Breast epithelium (tissue), 4 donors: ENCODE measurements around the gene CHD5. TPM values are rescaled to one million over a fixed set of nuclear protein-coding genes. Genes with fewer than 3 reads are reported as not detected.
A peak's percentile ranks its signal among the peaks of the same experiment; 100 is the strongest.

Experiments used
- DNase-seq, 2 donors: peaks; one replicate each; pipeline ENCODE4 v3.0.0-alpha.2; 2019; ENCODE audit warnings: low spot score in 2 of 2
- H3K27ac ChIP-seq, 2 donors: fragments of 200-600 bp; sonication (generic) in 1 of 2; one replicate each; pipeline ENCODE4 v1.5.1; 2016 to 2019; ENCODE audit warnings: mild to moderate bottlenecking in 1 of 2
- H3K27me3 ChIP-seq, 2 donors: fragments of 200-600 bp; sonication (generic) in 1 of 2; one replicate each; pipeline versions ENCODE4 v1.5.1 to v1.6.0; 2017 to 2019; ENCODE audit warnings: control low read depth in 1 of 2, mild to moderate bottlenecking in 1 of 2
- H3K36me3 ChIP-seq: fragments of 200-600 bp; one replicate; pipeline ENCODE4 v1.5.1; 2019
- H3K4me1 ChIP-seq, 2 donors: fragments of 200-600 bp; sonication (generic); one replicate each; pipeline ENCODE4 v1.5.1; 2016 to 2019; ENCODE audit warnings: control low read depth in 1 of 2
- H3K4me3 ChIP-seq, 3 donors: fragments of 200-600 bp; sonication (generic); 1 replicate in 2 of 3; 2 replicates in 1 of 3; pipeline ENCODE4 v1.5.1; 2016 to 2019; ENCODE audit warnings: mild to moderate bottlenecking in 3 of 3, moderate library complexity in 2 of 3
- H3K9me3 ChIP-seq, 2 donors: fragments of 200-600 bp; sonication (generic) in 1 of 2; one replicate each; pipeline ENCODE4 v1.5.1; 2016 to 2019; ENCODE audit warnings: control low read depth in 1 of 2
- POLR2A ChIP-seq: fragments of 450-650 bp; IDR thresholded peaks from one replicate; pipeline ENCODE4 v1.6.1; 2016; ENCODE audit warnings: antibody characterized with exemption, mild to moderate bottlenecking, moderate library complexity
- POLR2AphosphoS5 ChIP-seq, 3 donors: sonication (generic); formaldehyde crosslinking; IDR thresholded peaks; one replicate each; pipeline ENCODE4 v1.6.1; 2017; ENCODE audit warnings: antibody characterized with exemption in 3 of 3
- intact Hi-C: fragments of 100-400 bp; cut with DNase I; formaldehyde crosslinking; loops from one replicate; pipeline ENCODE4 v1.15.1; 2023; ENCODE audit warnings: low total_unique reads
- total RNA-seq, 3 donors: library from RNA; depleted of rRNA; stranded (reverse); fragments of >200 nt; gene quantifications; one replicate each; pipeline ENCODE4 v1.1.0, GENCODE V29; 2016
- TF ChIP-seq, protein P1 (sequence below), 3 donors: fragments of 450-650 bp; IDR thresholded peaks; one replicate each; pipeline ENCODE4 v1.5.1; 2016 to 2017; ENCODE audit warnings: antibody characterized with exemption in 3 of 3, mild to moderate bottlenecking in 3 of 3, moderate library complexity in 3 of 3

The CHD5 gene
- total RNA-seq, 3 donors from 2014 or later: under 0.01 to 0.33 (median 0.15) TPM

DNA sequence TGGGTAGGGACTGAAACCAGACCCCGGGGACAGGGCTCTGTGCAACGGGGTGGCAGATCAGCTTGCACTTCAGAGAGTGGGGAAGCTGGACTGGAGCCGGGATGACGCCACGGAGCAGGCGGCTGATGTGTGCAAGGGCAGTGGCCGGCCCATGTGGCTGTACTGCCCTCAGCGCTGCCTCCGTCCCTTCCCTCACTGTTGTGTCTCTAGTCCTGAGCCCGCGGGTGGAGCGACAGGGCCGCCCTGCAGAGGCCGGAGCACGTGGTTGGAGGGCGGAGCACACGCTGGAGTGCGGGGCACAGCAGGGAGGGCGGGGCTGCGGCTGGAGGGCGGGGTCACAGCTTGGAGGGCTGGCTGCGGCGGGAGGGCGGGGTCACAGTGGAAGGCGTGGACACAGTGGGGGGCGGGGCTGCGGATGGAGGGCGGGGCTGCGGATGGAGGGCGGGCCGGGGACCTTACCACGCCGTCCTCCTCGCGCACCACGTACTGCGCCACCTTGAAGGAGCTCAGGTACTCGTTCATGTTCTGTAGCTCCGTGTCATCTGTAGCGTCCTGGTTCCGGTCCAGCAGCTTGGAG lies 52.4 kb downstream of the CHD5 start:
- Histone ChIP-seq H3K4me3 (peak overlapping the region in 2 of 3 donors; percentile 27 to 39), H3K27me3 (peaks cover 0 to 11% of the 10 kb centered on the region in 2 donors), H3K4me1 (no peaks in the 10 kb centered on the region), H3K36me3 (no peaks in the 10 kb centered on the region), H3K27ac (no peak overlapping the region), H3K9me3 (peaks cover 0 to 8% of the 10 kb centered on the region in 2 donors)
- intact Hi-C loops: no loop called here
- TF ChIP-seq POLR2AphosphoS5 (IDR thresholded peaks at IDR 0.05): no peak
- TF ChIP-seq, protein P1, sequence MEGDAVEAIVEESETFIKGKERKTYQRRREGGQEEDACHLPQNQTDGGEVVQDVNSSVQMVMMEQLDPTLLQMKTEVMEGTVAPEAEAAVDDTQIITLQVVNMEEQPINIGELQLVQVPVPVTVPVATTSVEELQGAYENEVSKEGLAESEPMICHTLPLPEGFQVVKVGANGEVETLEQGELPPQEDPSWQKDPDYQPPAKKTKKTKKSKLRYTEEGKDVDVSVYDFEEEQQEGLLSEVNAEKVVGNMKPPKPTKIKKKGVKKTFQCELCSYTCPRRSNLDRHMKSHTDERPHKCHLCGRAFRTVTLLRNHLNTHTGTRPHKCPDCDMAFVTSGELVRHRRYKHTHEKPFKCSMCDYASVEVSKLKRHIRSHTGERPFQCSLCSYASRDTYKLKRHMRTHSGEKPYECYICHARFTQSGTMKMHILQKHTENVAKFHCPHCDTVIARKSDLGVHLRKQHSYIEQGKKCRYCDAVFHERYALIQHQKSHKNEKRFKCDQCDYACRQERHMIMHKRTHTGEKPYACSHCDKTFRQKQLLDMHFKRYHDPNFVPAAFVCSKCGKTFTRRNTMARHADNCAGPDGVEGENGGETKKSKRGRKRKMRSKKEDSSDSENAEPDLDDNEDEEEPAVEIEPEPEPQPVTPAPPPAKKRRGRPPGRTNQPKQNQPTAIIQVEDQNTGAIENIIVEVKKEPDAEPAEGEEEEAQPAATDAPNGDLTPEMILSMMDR (IDR thresholded peaks at IDR 0.05): no peak
- no peak for TF ChIP-seq POLR2A
- DNase-seq: peak in 1 of 2 donors; percentile 37

DNA sequence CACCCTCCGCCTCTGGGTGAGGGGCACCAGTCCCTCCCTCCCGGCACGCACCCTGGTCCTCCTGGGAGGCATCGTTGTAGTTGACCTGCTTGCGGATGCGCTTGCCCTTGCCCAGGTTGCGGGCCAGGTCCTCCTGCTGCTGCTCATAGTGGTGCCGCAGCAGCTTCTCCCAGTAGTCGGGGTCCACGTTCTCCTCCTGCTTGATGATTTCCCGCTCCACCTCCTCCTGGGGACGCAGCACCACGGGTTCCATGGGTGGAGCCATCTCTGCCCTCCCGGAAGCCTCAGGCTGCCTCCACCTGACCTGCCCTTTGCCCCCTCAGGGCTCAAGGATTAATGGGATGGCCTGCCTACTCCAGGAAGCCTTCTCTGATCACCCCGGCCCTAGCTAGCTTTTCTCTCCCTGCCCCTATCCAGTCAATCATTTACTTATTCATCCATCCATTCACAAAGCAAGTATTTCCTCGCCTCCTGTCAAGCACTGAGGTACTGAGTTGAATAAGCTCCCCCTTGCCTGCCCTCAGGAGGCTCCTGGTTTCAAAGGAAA lies 53.5 kb downstream of the CHD5 start:
- DNase-seq: no peak
- intact Hi-C loops: no loop called here
- TF ChIP-seq POLR2AphosphoS5 (IDR thresholded peaks at IDR 0.05): no peak

DNA sequence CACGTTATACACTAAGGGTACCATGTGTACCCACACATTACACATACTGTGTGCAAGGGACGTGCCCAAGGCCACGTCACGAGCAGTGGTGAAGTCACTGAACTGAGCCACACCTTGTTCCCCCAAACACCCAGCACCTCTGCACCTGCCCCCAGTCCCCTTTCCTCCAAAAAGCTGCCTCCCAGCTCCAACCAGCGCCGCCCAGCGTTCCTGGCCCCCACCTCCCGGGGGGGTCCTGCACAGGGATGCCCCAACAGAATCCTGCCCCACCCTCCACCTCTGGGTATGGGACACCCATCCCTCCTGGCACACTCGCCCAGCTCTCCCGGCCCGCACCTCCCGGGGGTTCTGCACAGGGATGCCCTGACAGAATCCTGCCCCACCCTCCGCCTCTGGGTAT lies 54.1 kb downstream of the CHD5 start:
- Histone ChIP-seq H3K27me3 (peaks cover 0 to 11% of the 10 kb centered on the region in 2 donors), H3K9me3 (no peaks in the 10 kb centered on the region), H3K4me1 (no peaks in the 10 kb centered on the region), H3K36me3 (no peaks in the 10 kb centered on the region), H3K27ac (no peak overlapping the region), H3K4me3 (no peak overlapping the region)
- intact Hi-C loops: no loop called here
- no peak for TF ChIP-seq POLR2AphosphoS5 (IDR thresholded peaks at IDR 0.05)
- TF ChIP-seq POLR2A: no peak
- TF ChIP-seq, protein P1 (IDR thresholded peaks at IDR 0.05): no peak
- no peak for DNase-seq

More for the DNA sequence above, 53.5 kb downstream of the CHD5 start:
- Histone ChIP-seq H3K36me3 (no peaks in the 10 kb centered on the region), H3K27ac (no peak overlapping the region), H3K4me3 (no peak overlapping the region), H3K27me3 (peaks cover 0 to 11% of the 10 kb centered on the region in 2 donors), H3K4me1 (no peaks in the 10 kb centered on the region), H3K9me3 (peaks cover 0 to 3% of the 10 kb centered on the region in 2 donors)

DNA sequence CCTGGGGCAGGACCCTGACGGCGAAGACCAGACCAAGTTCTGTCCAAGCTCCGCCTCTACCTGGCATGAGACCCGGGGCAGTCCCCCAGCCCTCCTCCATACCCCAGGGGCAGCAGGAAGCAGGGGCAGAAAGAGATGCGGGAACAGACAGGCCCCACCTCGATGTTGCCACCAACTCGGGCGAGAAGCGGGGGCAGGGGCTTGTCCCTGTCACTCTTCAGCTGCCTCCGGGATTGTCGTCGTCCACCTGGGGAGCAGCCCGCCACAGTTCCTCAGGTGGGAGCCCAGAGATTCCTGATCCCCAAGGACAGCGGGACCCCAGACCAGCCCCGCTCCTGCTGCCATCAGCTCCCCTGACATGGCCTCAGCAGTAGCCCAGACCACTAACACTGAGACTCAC lies 54.8 kb downstream of the CHD5 start:
- TF ChIP-seq, protein P1 (IDR thresholded peaks at IDR 0.05): no peak
- no peak for TF ChIP-seq POLR2AphosphoS5 (IDR thresholded peaks at IDR 0.05)
- no peak for TF ChIP-seq POLR2A
- Histone ChIP-seq H3K4me1 (no peaks in the 10 kb centered on the region), H3K36me3 (no peaks in the 10 kb centered on the region), H3K27me3 (peaks cover 0 to 11% of the 10 kb centered on the region in 2 donors), H3K9me3 (no peaks in the 10 kb centered on the region), H3K4me3 (no peak overlapping the region), H3K27ac (no peak overlapping the region)
- no peak for DNase-seq
- intact Hi-C loops: no loop called here

DNA sequence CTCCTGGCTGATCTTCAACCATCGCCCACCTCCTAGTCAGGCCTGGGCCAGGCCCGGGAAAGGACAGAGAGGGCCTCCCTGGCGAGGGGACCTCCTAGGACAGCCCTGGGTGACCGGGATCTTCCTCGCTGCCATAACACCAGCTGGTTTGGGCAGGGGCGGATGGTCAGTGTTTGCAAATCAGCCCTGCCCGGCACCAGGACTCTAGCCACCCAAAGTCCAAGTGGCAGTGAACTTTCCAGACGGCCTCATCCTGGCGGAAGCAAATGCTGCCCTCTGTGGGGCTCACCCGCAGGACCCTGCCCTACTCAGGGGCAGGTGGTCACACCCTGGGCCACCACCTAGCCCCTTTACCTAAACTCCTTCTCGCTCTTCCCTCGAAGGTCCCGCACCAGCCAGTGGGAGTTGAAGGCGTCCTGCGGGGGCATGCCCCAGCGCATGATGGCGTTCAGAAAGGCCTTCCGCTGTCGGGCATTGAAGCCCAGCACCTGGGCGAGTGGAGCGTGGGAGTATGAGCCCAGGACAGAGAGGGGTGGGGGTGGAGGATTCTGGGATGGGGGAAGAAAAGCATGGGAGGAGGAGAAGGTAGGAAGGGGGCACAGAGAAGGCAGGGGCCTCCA lies 55.3 kb downstream of the CHD5 start:
- no peaks in the 10 kb centered on the region for H3K9me3 ChIP-seq
- DNase-seq: no peak
- H3K27me3 ChIP-seq: peaks cover 0 to 11% of the 10 kb centered on the region in 2 donors
- H3K36me3 ChIP-seq: no peaks in the 10 kb centered on the region
- intact Hi-C loops: no loop called here
- TF ChIP-seq, protein P1 (IDR thresholded peaks at IDR 0.05): no peak
- TF ChIP-seq POLR2A (no peak), POLR2AphosphoS5 (IDR thresholded peaks at IDR 0.05) (no peak)
- H3K4me1 ChIP-seq: no peaks in the 10 kb centered on the region
- H3K27ac ChIP-seq: no peak overlapping the region
- no peak overlapping the region for H3K4me3 ChIP-seq
